GM18526 (cell line): Measurements from ENCODE around the gene ZNF714.

Source experiments
- POLR2A ChIP-seq: IDR thresholded peaks from 3 replicates; pipeline ENCODE4 v1.6.1; 2011; ENCODE audit not compliant: insufficient read length; ENCODE audit errors: extremely low read depth

The ZNF714 gene

DNA sequence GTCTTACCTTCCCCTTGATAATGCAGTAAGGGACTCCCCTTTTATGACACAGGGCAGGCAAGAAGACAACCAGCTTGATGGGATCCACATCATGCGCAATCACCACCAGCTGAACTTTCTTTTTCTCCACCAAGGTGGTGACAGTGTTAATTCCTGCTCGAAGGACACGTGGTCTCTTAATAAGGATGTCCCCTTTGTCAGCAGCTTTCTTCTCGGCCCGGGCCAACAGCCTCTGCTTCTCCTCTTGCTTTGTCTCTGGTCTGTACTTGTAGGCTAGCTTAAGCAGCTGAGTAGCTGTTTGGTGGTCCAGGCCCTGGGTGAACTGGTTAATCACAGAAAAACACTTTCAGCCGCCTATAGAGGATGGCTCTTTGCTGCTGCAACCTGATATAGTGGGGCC is 67.9 kb downstream of the ZNF714 start:
- no peak for TF ChIP-seq POLR2A

DNA sequence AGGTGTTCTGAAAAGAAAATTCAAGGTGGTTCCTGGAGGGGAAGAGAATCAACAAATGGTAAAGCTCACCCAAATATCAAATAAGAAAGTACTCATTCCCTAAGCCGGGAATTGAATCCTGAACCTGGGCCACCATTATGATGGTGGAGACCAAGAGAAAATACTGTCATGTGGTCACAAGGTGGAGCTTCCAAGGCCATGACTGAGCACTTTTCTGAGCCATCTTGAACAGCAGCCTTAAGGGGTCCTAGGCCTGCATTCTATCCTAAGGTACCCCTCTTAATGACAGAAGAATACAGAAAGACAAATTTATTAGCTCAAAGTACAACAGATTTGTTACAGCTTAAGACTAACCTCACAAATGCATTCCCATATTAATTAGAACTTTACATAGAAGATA is 69.5 kb downstream of the ZNF714 start:
- no peak for TF ChIP-seq POLR2A

DNA sequence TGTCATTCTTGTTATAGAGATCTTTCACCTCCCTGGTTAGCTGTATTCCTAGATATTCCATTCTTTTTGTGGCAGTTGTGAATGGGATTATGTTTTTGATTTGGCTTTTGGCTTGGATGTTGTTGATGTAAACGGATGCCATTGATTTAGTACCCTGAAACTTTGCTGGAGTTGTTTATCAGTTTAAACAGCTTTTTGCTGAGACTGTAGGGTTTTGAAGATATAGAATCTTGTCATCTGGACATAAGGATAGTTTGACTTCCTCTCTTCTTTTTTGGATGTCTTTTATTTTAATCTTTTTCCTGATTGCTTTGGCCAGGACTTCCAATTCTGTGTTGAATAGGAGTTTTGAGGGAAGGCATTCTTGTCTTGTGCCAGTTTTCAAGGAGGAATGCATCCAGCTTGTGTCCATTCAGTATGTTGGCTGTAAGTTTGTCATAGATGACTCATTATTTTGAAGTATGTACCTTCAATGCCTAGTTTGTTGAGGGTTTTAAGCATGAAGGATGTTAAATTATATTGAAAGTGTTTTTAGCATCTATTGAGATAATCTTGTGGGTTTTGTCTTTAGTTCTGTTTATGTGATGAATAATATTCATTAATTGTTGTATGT is 76.6 kb downstream of the ZNF714 start:
- TF ChIP-seq POLR2A = no peak

DNA sequence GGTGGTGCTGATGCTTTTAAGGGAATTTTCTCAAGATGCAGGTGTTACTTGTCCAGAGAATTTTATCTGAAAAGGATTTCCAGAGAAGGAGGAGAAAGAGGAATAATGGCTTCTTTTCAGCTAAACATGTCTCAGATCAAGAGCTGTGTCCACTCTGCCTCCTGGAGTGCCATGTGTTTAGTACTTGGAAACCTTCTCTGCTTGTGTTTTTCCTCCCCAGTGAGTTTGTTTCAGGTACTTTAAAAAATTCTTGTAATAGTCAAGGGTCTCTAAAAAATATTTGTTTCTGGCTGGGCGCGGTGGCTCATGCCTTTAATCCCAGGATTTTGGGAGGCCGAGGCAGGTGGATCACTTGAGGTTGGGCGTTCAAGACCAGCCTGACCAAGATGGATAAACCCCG is 82.5 kb downstream of the ZNF714 start:
- TF ChIP-seq POLR2A = no peak

DNA sequence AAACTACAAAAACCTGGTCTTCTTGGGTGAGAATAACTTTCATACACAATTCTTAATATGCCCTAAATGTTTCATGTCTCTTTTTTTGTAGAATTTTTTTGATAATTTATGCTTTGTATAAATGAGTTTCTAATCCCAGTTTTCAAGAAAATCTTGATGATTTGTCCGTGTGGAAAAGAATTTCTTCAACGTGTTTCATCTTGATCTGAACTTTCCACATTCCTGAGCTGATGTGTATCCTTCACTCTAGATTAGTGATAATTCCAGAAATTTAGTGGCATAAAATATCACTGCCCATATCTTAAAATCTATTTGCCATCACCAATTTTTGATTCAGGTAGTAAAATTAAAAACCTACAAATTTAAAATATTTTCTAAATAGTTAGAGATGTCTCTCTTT is 84.4 kb downstream of the ZNF714 start:
- no peak for TF ChIP-seq POLR2A
